Effector memory CD8-positive, alpha-beta T cell (primary cell): ENCODE data around the gene SULF2.

Experiments
- ATAC-seq: fragments of 150-1000 bp; cut with Tn5 transposase; replicated peaks from 2 replicates; pipeline ENCODE4 v1.10.0; 2021; ENCODE audit warnings: mild to moderate bottlenecking, moderate library complexity
- DNase-seq, 3 experiments: peaks; one replicate each; pipeline ENCODE4 v3.0.0; 2021
- H3K27ac Mint-ChIP-seq, 2 donors: one replicate each; pipeline ENCODE4 v1.8.0; 2022; ENCODE audit warnings: mild to moderate bottlenecking in 2 of 2, mixed read lengths in 2 of 2, moderate library complexity in 2 of 2
- H3K27me3 Mint-ChIP-seq, 2 donors: one replicate each; pipeline ENCODE4 v1.8.0; 2022; ENCODE audit warnings: mixed read lengths in 2 of 2
- H3K36me3 Mint-ChIP-seq: one replicate; pipeline ENCODE4 v1.8.0; 2022; ENCODE audit warnings: mild to moderate bottlenecking, moderate library complexity, mixed read lengths; ENCODE audit not compliant: insufficient read depth
- H3K4me1 Mint-ChIP-seq, 2 donors: one replicate each; pipeline ENCODE4 v1.8.0; 2022; ENCODE audit warnings: low read depth in 2 of 2, mixed read lengths in 2 of 2
- H3K4me3 Mint-ChIP-seq, 2 donors: one replicate each; pipeline ENCODE4 v1.8.0; 2022; ENCODE audit warnings: mild to moderate bottlenecking in 2 of 2, mixed read lengths in 2 of 2, moderate library complexity in 2 of 2
- H3K9me3 Mint-ChIP-seq, 2 donors: one replicate each; pipeline ENCODE4 v1.8.0; 2022; ENCODE audit warnings: mixed read lengths in 2 of 2

Gene SULF2

GRCh38 chr20:47708140-47708807 lies 77.0 kb downstream of the SULF2 start:
- no peak for DNase-seq
- Mint-ChIP-seq H3K36me3 (no peaks in the 10 kb centered on the region), H3K4me3 (no peak overlapping the region), H3K4me1 (no peaks in the 10 kb centered on the region), H3K27ac (no peak overlapping the region), H3K9me3 (no peaks in the 10 kb centered on the region), H3K27me3 (peaks cover 37 to 81% of the 10 kb centered on the region in 2 donors)
- no peak for ATAC-seq

GRCh38 chr20:47706345-47706744 lies 78.9 kb downstream of the SULF2 start:
- Mint-ChIP-seq H3K36me3 (no peaks in the 10 kb centered on the region), H3K4me3 (no peak overlapping the region), H3K27ac (no peak overlapping the region), H3K9me3 (no peaks in the 10 kb centered on the region), H3K27me3 (peaks cover 27 to 73% of the 10 kb centered on the region in 2 donors), H3K4me1 (no peaks in the 10 kb centered on the region)
- no peak for ATAC-seq
- no peak for DNase-seq

GRCh38 chr20:47705497-47705856 lies 79.8 kb downstream of the SULF2 start:
- no peak for DNase-seq
- Mint-ChIP-seq H3K36me3 (no peaks in the 10 kb centered on the region), H3K4me3 (no peak overlapping the region), H3K9me3 (no peaks in the 10 kb centered on the region), H3K27me3 (peaks cover 27 to 71% of the 10 kb centered on the region in 2 donors), H3K4me1 (no peaks in the 10 kb centered on the region), H3K27ac (no peak overlapping the region)
- no peak for ATAC-seq

GRCh38 chr20:47704746-47705496 lies 80.4 kb downstream of the SULF2 start:
- H3K4me3 Mint-ChIP-seq = no peak overlapping the region
- H3K27me3 Mint-ChIP-seq = peaks cover 27 to 70% of the 10 kb centered on the region in 2 donors
- H3K36me3 Mint-ChIP-seq = no peaks in the 10 kb centered on the region
- H3K4me1 Mint-ChIP-seq = no peaks in the 10 kb centered on the region
- DNase-seq (no peak), ATAC-seq (no peak)
- peak overlapping the region in 1 of 2 donors; percentile 41 for H3K27ac Mint-ChIP-seq
- H3K9me3 Mint-ChIP-seq = no peaks in the 10 kb centered on the region

- no peaks in the 10 kb centered on the region for H3K36me3 Mint-ChIP-seq
- ATAC-seq (no peak), DNase-seq (no peak)
- H3K27me3 Mint-ChIP-seq = peaks cover 20 to 67% of the 10 kb centered on the region in 2 donors
- no peaks in the 10 kb centered on the region for H3K9me3 Mint-ChIP-seq
- no peaks in the 10 kb centered on the region for H3K4me1 Mint-ChIP-seq
- H3K4me3 Mint-ChIP-seq = no peak overlapping the region
- H3K27ac Mint-ChIP-seq = no peak overlapping the region
These were observed 81.5 kb downstream of the SULF2 start for GRCh38 chr20:47703748-47704147.

GRCh38 chr20:47701612-47702011 lies 83.7 kb downstream of the SULF2 start:
- no peaks in the 10 kb centered on the region for H3K9me3 Mint-ChIP-seq
- ATAC-seq (no peak), DNase-seq (no peak)
- peaks cover 15 to 70% of the 10 kb centered on the region in 2 donors for H3K27me3 Mint-ChIP-seq
- no peaks in the 10 kb centered on the region for H3K36me3 Mint-ChIP-seq
- no peaks in the 10 kb centered on the region for H3K4me1 Mint-ChIP-seq
- H3K4me3 Mint-ChIP-seq = no peak overlapping the region
- no peak overlapping the region for H3K27ac Mint-ChIP-seq

- Mint-ChIP-seq H3K27ac (no peak overlapping the region), H3K36me3 (no peaks in the 10 kb centered on the region), H3K4me3 (no peak overlapping the region), H3K27me3 (peaks cover 9 to 60% of the 10 kb centered on the region in 2 donors), H3K4me1 (no peaks in the 10 kb centered on the region), H3K9me3 (no peaks in the 10 kb centered on the region)
- ATAC-seq (no peak), DNase-seq (no peak)
These were observed 85.0 kb downstream of the SULF2 start for GRCh38 chr20:47700327-47700726.

GRCh38 chr20:47699818-47700217 lies 85.5 kb downstream of the SULF2 start:
- H3K27ac Mint-ChIP-seq = no peak overlapping the region
- peaks cover 5 to 55% of the 10 kb centered on the region in 2 donors for H3K27me3 Mint-ChIP-seq
- no peaks in the 10 kb centered on the region for H3K36me3 Mint-ChIP-seq
- ATAC-seq (no peak), DNase-seq (no peak)
- no peak overlapping the region for H3K4me3 Mint-ChIP-seq
- no peaks in the 10 kb centered on the region for H3K4me1 Mint-ChIP-seq
- H3K9me3 Mint-ChIP-seq = no peaks in the 10 kb centered on the region

GRCh38 chr20:47698142-47698541 lies 87.1 kb downstream of the SULF2 start:
- Mint-ChIP-seq H3K4me1 (no peaks in the 10 kb centered on the region), H3K9me3 (no peaks in the 10 kb centered on the region), H3K4me3 (no peak overlapping the region), H3K36me3 (no peaks in the 10 kb centered on the region), H3K27ac (no peak overlapping the region), H3K27me3 (peaks cover 0 to 41% of the 10 kb centered on the region in 2 donors)
- DNase-seq (no peak), ATAC-seq (no peak)

- Mint-ChIP-seq H3K27ac (no peak overlapping the region), H3K36me3 (no peaks in the 10 kb centered on the region), H3K9me3 (no peaks in the 10 kb centered on the region), H3K4me3 (no peak overlapping the region), H3K27me3 (peaks cover 0 to 37% of the 10 kb centered on the region in 2 donors), H3K4me1 (no peaks in the 10 kb centered on the region)
- DNase-seq (no peak), ATAC-seq (no peak)
These were observed 88.4 kb downstream of the SULF2 start for GRCh38 chr20:47696856-47697255.

- Mint-ChIP-seq H3K9me3 (no peaks in the 10 kb centered on the region), H3K36me3 (no peaks in the 10 kb centered on the region), H3K4me3 (no peak overlapping the region), H3K27me3 (peaks cover 21 to 40% of the 10 kb centered on the region in 2 donors), H3K4me1 (no peaks in the 10 kb centered on the region), H3K27ac (no peak overlapping the region)
- DNase-seq (no peak), ATAC-seq (no peak)
These were observed 91.1 kb downstream of the SULF2 start for GRCh38 chr20:47694021-47694818.

- H3K36me3 Mint-ChIP-seq = no peaks in the 10 kb centered on the region
- no peak overlapping the region for H3K4me3 Mint-ChIP-seq
- H3K9me3 Mint-ChIP-seq = no peaks in the 10 kb centered on the region
- H3K4me1 Mint-ChIP-seq = no peaks in the 10 kb centered on the region
- ATAC-seq (no peak), DNase-seq (no peak)
- peaks cover 33 to 46% of the 10 kb centered on the region in 2 donors for H3K27me3 Mint-ChIP-seq
- no peak overlapping the region for H3K27ac Mint-ChIP-seq
These were observed 93.7 kb downstream of the SULF2 start for GRCh38 chr20:47691625-47692024.

- DNase-seq (no peak), ATAC-seq (no peak)
- Mint-ChIP-seq H3K27me3 (peaks cover 33 to 46% of the 10 kb centered on the region in 2 donors), H3K4me1 (no peaks in the 10 kb centered on the region), H3K9me3 (no peaks in the 10 kb centered on the region), H3K4me3 (no peak overlapping the region), H3K27ac (no peak overlapping the region), H3K36me3 (no peaks in the 10 kb centered on the region)
These were observed 95.5 kb downstream of the SULF2 start for GRCh38 chr20:47689731-47690130.
